Right lung (tissue), 5 donors: ENCODE measurements around the gene NCKAP5L. TPM values are rescaled to one million over a fixed set of nuclear protein-coding genes. Genes with fewer than 3 reads are reported as not detected.

ENCODE experiments used
- DNase-seq, 2 donors: peaks; one replicate each; pipeline ENCODE4 v3.0.0-alpha.2; 2013
- polyA plus RNA-seq, 5 donors: library from polyadenylated mRNA; unstranded; fragments of 120-200 nt; gene quantifications; one replicate each; pipeline versions ENCODE4 v1.2.1 to v1.2.3, GENCODE V29; 2013; ENCODE audit warnings: inconsistent platforms in 1 of 5, low replicate concordance in 1 of 5; ENCODE audit not compliant: insufficient read length in 5 of 5, insufficient read depth in 1 of 5

NCKAP5L gene
- polyA plus RNA-seq, 5 donors = 13.4 to 25.7 (median 19.2) TPM

- DNase-seq = no peak
Measured at GRCh38 chr12:49827051-49827400, 1.2 kb downstream of the NCKAP5L start.

GRCh38 chr12:49825971-49826421 lies 2.2 kb downstream of the NCKAP5L start:
- no peak for DNase-seq

GRCh38 chr12:49825360-49825970 lies 2.7 kb downstream of the NCKAP5L start:
- no peak for DNase-seq

GRCh38 chr12:49824895-49825294 lies 3.3 kb downstream of the NCKAP5L start:
- no peak for DNase-seq

GRCh38 chr12:49824416-49824815 lies 3.8 kb downstream of the NCKAP5L start:
- DNase-seq = no peak

- DNase-seq = no peak
Measured at GRCh38 chr12:49823951-49824350, 4.3 kb downstream of the NCKAP5L start.

GRCh38 chr12:49823350-49823749 lies 4.9 kb downstream of the NCKAP5L start:
- no peak for DNase-seq

- no peak for DNase-seq
Measured at GRCh38 chr12:49821373-49822287, 6.6 kb downstream of the NCKAP5L start.

- no peak for DNase-seq
Measured at GRCh38 chr12:49819786-49820185, 8.4 kb downstream of the NCKAP5L start.

- DNase-seq = no peak
Measured at GRCh38 chr12:49818241-49818895, 9.8 kb downstream of the NCKAP5L start.

GRCh38 chr12:49813131-49813530 lies 15.1 kb downstream of the NCKAP5L start:
- no peak for DNase-seq

- no peak for DNase-seq
Measured at GRCh38 chr12:49811961-49812401, 16.2 kb downstream of the NCKAP5L start.

- DNase-seq = no peak
Measured at GRCh38 chr12:49811136-49811535, 17.1 kb downstream of the NCKAP5L start.

GRCh38 chr12:49809906-49810389 lies 18.3 kb downstream of the NCKAP5L start:
- peak; percentile 36 to 38 for DNase-seq

GRCh38 chr12:49809381-49809905 lies 18.8 kb downstream of the NCKAP5L start:
- peak; percentile 71 for DNase-seq

GRCh38 chr12:49808686-49809380 lies 19.4 kb downstream of the NCKAP5L start:
- DNase-seq = peak in 1 of 2 donors; percentile 27

- DNase-seq = no peak
Measured at GRCh38 chr12:49807991-49808580, 20.1 kb downstream of the NCKAP5L start.

GRCh38 chr12:49806877-49807276 lies 21.3 kb downstream of the NCKAP5L start:
- DNase-seq = no peak

GRCh38 chr12:49806321-49806813 lies 21.8 kb downstream of the NCKAP5L start:
- no peak for DNase-seq

GRCh38 chr12:49805409-49805808 lies 22.8 kb downstream of the NCKAP5L start:
- no peak for DNase-seq

GRCh38 chr12:49804821-49805220 lies 23.4 kb downstream of the NCKAP5L start:
- no peak for DNase-seq
